VCaP (cell line): ENCODE data around the gene BEND3.

Experiments used
- H3K27ac ChIP-seq: fragments of 450-650 bp; 2 replicates; pipeline ENCODE4 v1.5.1; 2017
- TF ChIP-seq, protein P1 (sequence below): fragments of 450-650 bp; conservative IDR thresholded peaks from 2 replicates; pipeline ENCODE4 v1.5.1; 2017; ENCODE audit warnings: mild to moderate bottlenecking, moderate library complexity

The BEND3 gene

DNA sequence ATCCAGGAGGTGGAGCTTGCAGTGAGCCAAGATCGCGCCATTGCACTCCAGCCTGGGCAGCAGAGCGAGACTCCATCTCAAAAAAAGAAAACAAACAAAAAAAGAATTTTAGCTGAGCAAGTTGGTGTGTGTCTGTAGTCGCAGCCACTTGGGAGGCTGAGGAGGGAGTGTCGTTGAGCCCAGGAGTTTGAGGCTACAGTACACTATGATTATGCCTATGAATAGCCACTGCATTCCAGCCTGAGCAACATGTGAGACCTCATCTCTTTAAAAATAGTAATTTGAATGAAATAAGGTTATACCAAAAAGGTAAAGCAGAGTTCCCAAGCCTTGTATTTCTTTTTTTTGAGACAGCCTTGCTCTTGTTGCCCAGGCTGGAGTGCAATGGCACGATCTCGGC, 67.5 kb downstream of the BEND3 start:
- H3K27ac ChIP-seq = no peak overlapping the region
- TF ChIP-seq, protein P1, sequence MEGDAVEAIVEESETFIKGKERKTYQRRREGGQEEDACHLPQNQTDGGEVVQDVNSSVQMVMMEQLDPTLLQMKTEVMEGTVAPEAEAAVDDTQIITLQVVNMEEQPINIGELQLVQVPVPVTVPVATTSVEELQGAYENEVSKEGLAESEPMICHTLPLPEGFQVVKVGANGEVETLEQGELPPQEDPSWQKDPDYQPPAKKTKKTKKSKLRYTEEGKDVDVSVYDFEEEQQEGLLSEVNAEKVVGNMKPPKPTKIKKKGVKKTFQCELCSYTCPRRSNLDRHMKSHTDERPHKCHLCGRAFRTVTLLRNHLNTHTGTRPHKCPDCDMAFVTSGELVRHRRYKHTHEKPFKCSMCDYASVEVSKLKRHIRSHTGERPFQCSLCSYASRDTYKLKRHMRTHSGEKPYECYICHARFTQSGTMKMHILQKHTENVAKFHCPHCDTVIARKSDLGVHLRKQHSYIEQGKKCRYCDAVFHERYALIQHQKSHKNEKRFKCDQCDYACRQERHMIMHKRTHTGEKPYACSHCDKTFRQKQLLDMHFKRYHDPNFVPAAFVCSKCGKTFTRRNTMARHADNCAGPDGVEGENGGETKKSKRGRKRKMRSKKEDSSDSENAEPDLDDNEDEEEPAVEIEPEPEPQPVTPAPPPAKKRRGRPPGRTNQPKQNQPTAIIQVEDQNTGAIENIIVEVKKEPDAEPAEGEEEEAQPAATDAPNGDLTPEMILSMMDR = no peak

DNA sequence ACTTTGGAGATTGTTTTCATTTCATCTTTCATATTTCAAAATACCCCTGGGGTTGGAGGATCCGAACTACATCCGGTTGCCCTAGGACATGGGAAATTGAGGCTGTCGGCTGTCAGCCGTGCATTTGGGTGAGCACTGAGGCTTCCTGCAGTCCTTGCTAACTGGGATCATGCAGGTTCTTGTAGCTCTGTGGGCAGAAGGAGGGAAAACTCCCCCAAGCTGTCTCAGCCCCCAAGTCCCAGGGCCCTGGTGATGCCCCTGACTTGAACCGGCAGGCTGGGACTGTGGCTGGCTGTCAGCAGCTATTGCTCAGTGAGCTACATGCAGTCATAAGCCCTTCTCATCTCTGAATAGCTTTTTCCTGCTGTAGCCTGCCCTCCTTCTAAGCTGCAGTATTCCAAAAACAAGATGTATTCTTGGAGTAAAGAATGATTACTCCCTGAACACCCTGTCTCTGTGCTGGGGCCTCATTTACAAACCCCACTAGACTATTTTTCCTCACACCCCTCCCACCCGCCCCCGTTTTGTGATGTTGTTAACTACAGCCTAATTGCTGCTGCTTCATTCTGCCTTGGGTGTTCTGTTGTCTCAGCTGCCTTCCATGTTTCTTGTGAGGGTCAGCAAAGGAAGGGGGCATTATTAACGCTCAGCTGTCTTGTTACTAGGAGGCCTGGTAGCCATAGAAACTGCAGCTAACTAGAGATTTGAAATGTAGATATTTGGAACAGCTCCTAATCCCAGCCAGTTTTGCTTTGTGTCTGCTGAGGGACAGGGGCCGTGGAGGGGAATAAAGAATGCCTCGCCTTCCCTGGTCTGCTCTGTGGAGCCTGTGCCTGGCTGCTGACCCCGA, 69.3 kb downstream of the BEND3 start:
- H3K27ac ChIP-seq = no peak overlapping the region
- TF ChIP-seq, protein P1 = no peak

DNA sequence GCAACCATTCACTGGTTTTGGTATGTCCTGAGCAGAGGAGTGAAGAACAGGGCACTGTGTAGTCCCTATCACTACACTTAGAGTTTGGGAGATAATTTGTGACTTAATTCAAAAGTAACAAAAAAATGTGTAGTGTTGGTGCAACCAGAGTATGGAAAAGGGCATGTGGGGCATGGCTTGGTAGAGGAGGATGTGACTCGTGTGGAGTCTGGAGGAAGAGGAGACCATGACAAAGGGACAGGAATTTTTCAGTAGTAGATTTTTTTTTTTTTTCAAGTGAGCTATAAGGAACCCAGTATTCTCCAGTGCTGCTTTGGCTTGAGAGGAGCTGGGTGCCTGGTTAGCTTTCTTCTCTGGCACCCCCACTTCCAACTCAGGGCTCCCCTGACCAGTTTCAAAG, 82.2 kb downstream of the BEND3 start:
- TF ChIP-seq, protein P1 = no peak
- H3K27ac ChIP-seq = no peak overlapping the region

DNA sequence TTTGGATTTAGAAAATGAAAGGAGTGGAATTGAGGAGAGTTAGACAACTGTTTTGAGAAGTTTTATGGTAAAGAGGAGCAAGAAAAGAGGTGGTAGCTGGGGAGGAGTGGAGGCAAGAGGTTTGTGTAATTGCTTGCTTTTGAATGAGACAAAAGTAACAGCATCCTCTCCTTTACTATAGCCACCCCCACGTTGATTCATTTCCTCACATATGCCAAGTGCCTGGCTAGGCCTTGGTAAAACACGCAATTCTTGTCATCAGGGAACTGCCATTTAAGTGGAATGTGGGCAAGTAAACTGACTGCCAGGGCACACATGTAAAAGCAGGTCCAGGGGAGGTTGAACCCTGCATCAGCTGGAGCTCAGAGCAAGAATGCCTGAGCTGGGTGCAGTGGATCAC, 83.3 kb downstream of the BEND3 start:
- H3K27ac ChIP-seq = no peak overlapping the region
- TF ChIP-seq, protein P1 = no peak

DNA sequence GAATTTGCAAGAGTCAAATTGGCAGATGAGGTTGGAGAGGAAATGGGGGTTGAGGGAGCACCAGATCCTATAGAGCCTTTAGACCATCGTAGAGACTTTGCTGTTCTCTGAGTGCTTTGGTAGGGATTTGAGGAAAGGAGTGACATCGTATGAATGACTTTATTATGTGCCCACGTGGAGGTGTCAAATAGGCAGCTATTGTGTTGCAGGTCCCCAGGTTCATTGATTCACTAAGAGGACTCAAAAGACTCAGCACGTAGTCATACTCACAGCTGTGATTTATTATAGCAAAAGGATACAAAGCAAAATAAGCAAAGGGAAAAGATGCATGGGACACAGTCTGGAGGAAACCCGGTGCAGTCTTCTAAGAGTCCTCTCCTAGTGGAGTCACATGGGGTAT, 85.2 kb downstream of the BEND3 start:
- TF ChIP-seq, protein P1 = no peak
- no peak overlapping the region for H3K27ac ChIP-seq

DNA sequence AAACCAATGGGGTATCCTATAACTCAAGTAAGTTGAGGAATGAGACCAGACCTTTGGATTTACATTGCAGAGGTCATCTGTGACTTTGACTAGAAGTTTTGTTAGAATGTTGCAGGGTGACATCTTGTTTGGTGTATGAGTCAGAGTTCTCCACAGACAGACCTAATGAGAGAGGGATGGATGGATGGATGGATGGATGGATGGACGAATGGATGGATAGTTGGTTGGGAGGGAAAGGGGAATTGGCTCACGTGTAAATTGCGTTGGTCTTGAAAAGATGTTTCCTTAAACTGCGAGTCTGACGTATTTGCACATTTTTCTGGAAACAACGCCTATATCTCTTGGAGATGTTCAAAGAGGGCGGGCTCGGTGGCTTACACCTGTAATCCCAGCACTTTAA, 88.3 kb downstream of the BEND3 start:
- TF ChIP-seq, protein P1 = no peak
- no peak overlapping the region for H3K27ac ChIP-seq

DNA sequence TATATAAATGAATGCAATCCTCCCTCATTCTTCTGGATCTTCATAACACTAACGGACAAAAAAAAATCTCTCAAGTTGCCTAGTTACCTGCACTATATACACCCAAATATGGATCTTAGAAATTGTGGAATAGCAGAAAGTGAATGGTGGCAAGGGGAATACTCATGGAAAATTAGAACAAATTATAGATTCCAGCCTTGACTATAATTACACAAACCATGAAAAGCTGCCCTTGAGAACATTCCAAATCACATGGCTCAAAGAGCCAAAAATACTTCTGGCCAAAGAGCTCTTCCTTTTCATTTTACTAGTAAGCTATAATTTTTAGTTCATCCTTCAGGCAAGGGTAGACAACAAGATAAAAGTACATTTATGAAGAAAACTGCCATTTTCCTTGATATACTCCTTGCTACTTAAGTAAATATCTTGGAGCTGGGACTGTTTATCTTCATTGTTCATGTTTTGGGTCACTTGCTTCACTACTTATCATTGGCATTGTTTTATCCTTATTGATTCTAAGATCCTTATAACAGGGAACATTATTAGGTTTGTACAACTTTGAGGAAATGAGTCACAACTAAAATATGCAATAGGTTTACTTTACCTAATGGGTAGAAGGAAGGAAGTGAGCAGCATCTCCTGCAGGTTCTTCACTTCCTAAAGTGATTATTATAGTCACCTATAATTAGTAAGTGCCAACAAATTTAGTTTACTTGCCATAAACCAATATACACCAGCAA, 93.7 kb downstream of the BEND3 start:
- peak overlapping the region; percentile 35; the same call in 1 of the 2 replicates for H3K27ac ChIP-seq
- TF ChIP-seq, protein P1 = no peak
